ENCODE data around the gene NFATC1. TPM values are rescaled to one million over a fixed set of nuclear protein-coding genes. Genes with fewer than 3 reads are reported as not detected.
A peak's percentile ranks its signal among the peaks of the same experiment; 100 is the strongest.

NFATC1 gene
- total RNA-seq, 4 donors from 2014 or later = 5.3 to 19.1 (median 11.8) TPM

DNA sequence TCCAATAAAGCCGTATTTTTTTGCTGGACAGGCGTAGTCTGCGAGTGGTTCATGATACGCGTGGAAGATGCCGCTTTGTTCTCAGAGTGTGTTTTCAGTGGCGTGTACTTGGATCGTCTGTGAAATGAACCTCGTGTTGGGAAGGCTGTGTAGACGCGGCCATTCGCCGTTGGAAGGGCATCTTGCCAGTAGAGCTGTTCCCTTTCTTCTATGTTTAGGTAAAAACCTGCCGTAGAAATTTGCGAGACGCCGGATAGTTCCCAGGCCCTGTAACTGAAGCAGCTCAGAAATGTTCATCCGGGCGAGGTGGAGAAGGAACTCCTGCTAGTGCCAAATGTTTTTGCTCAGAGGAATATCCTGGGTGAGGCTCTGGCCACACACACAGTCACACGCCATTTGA, 133.6 kb downstream of the NFATC1 start:
- H3K36me3 ChIP-seq = no peaks in the 10 kb centered on the region
- H3K4me1 ChIP-seq = peaks cover 0 to 10% (median 3%) of the 10 kb centered on the region in 4 donors
- in situ Hi-C loops (cut with MboI; ENCODE audit: low pct_ligation_motif_present in 1 of 4, low pct_unique_long_range_greater_than_20kb in 1 of 4, low sequenced_read_pairs in 3 of 4) (no loop called here), intact Hi-C loops (cut with DNase I; ENCODE audit: low total_unique reads) (loop anchor here (1.0 kb wide), 1 partner anchor 46 kb away; no protein-coding TSS in a partner anchor)
- H3K27ac ChIP-seq = no peak overlapping the region
- H3K27me3 ChIP-seq = peaks cover 9% of the 10 kb centered on the region
- no peak for TF ChIP-seq POLR2AphosphoS5 (IDR thresholded peaks at IDR 0.05)
- TF ChIP-seq EP300 (IDR thresholded peaks at IDR 0.05; ENCODE audit: low read depth) = no peak
- TF ChIP-seq, protein P1, sequence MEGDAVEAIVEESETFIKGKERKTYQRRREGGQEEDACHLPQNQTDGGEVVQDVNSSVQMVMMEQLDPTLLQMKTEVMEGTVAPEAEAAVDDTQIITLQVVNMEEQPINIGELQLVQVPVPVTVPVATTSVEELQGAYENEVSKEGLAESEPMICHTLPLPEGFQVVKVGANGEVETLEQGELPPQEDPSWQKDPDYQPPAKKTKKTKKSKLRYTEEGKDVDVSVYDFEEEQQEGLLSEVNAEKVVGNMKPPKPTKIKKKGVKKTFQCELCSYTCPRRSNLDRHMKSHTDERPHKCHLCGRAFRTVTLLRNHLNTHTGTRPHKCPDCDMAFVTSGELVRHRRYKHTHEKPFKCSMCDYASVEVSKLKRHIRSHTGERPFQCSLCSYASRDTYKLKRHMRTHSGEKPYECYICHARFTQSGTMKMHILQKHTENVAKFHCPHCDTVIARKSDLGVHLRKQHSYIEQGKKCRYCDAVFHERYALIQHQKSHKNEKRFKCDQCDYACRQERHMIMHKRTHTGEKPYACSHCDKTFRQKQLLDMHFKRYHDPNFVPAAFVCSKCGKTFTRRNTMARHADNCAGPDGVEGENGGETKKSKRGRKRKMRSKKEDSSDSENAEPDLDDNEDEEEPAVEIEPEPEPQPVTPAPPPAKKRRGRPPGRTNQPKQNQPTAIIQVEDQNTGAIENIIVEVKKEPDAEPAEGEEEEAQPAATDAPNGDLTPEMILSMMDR (IDR thresholded peaks at IDR 0.05) = no peak
- no peak for TF ChIP-seq POLR2A (IDR thresholded peaks at IDR 0.05)
- no peaks in the 10 kb centered on the region for H3K9me3 ChIP-seq
- 87 to 91% methylated on average over 14 to 20 of the region's 20 CpGs for WGBS, 2 donors (ENCODE audit: low coverage in 1 of 2)
- peak; percentile 3 for DNase-seq
- no peak overlapping the region for H3K4me3 ChIP-seq

DNA sequence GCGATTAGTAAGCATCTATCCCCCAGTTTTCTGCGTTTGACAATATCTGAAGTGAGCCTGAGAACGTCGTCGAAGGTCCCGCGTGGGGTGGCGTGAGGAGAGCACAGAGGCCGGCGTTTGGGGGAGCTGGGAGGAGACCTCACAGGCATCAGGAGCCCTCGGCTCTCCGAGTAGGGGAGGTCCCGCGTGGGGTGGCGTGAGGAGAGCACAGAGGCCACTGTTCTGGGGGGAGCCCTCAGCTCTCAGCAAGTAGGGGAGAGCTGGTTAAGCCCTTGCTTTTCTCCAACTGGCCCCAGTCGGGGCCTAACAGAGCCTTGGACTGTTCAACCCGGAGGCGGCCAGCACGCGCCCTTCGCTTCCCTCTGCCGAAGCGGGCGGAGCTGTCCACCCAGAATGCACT, 134.3 kb downstream of the NFATC1 start:
- peaks cover 9% of the 10 kb centered on the region for H3K27me3 ChIP-seq
- intact Hi-C loops (cut with DNase I; ENCODE audit: low total_unique reads) (loop anchor here (1.0 kb wide), 1 partner anchor 45 kb away; no protein-coding TSS in a partner anchor), in situ Hi-C loops (cut with MboI; ENCODE audit: low pct_ligation_motif_present in 1 of 4, low pct_unique_long_range_greater_than_20kb in 1 of 4, low sequenced_read_pairs in 3 of 4) (loop anchor here in 3 of 4 donors (5.0 to 10.0 kb wide), 2 partner anchors 153 to 155 kb away; no protein-coding TSS in a partner anchor)
- no peak overlapping the region for H3K27ac ChIP-seq
- H3K4me3 ChIP-seq = no peak overlapping the region
- TF ChIP-seq POLR2A (IDR thresholded peaks at IDR 0.05) = no peak
- 93% methylated on average over 24 of the region's 24 CpGs; no CpG with 5 or more reads in 1 of the 2 donors for whole genome bisulfite sequencing, 2 donors (ENCODE audit: low coverage in 1 of 2)
- H3K4me1 ChIP-seq = peaks cover 0 to 10% (median 3%) of the 10 kb centered on the region in 4 donors
- H3K36me3 ChIP-seq = no peaks in the 10 kb centered on the region
- DNase-seq = peak; percentile 4
- no peaks in the 10 kb centered on the region for H3K9me3 ChIP-seq

DNA sequence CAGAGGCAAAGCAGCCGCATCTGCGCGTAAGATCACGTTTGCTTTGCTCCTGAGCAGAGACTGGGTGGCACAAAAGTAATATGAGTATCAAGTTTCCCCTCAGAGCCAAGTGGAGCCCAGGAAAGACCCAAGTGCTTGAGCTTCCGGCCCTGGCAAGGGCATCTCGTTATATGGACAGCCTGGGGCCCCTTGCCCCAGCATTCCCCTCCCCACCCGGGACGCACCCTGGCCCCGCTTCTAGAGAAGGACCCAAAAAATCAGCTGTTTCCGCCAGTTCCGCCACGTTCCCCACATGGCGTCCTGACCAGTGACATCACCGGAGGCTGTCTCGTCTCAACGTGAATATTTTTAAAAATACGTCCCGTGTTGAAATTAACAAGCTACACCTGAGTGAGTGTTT, 135.1 kb downstream of the NFATC1 start:
- H3K36me3 ChIP-seq = no peaks in the 10 kb centered on the region
- TF ChIP-seq POLR2A (IDR thresholded peaks at IDR 0.05) (no peak), POLR2AphosphoS5 (IDR thresholded peaks at IDR 0.05) (no peak), EP300 (IDR thresholded peaks at IDR 0.05; ENCODE audit: low read depth) (no peak)
- TF ChIP-seq, protein P1 (IDR thresholded peaks at IDR 0.05) = no peak
- in situ Hi-C loops (cut with MboI; ENCODE audit: low pct_ligation_motif_present in 1 of 4, low pct_unique_long_range_greater_than_20kb in 1 of 4, low sequenced_read_pairs in 3 of 4) = loop anchor here in 3 of 4 donors (5.0 to 10.0 kb wide), 2 partner anchors 154 to 156 kb away; no protein-coding TSS in a partner anchor
- no peaks in the 10 kb centered on the region for H3K9me3 ChIP-seq
- no peak overlapping the region for H3K27ac ChIP-seq
- H3K4me3 ChIP-seq = no peak overlapping the region
- no peak for DNase-seq
- WGBS, 2 donors (ENCODE audit: low coverage in 1 of 2) = 92 to 93% methylated on average over 12 to 18 of the region's 18 CpGs
- peaks cover 9% of the 10 kb centered on the region for H3K27me3 ChIP-seq
- intact Hi-C loops (cut with DNase I; ENCODE audit: low total_unique reads) = no loop called here
- H3K4me1 ChIP-seq = peaks cover 0 to 6% (median 1%) of the 10 kb centered on the region in 4 donors

DNA sequence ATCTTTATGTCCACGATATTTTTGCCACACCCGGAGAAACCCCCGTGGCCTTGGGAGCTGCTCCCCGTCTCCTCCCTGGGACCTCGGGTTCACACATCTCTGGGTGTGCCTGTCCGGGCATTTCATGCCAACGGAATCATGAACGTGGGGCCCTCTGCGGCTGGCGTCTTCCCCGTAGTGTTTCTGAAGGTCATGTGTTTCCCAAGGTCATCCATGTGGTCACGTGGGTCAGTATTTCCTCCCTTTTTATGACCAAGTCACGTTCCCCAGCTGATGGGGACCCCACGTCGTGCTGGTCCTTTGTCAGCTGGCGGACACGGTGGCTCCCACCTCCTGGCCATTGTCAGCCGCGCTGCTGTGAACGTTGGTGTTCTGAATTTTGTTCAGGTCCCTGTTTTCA, 135.7 kb downstream of the NFATC1 start:
- intact Hi-C loops (cut with DNase I; ENCODE audit: low total_unique reads) (no loop called here), in situ Hi-C loops (cut with MboI; ENCODE audit: low pct_ligation_motif_present in 1 of 4, low pct_unique_long_range_greater_than_20kb in 1 of 4, low sequenced_read_pairs in 3 of 4) (loop anchor here in 3 of 4 donors (5.0 to 10.0 kb wide), 2 partner anchors 154 to 157 kb away; no protein-coding TSS in a partner anchor)
- H3K4me1 ChIP-seq = no peaks in the 10 kb centered on the region
- peaks cover 9% of the 10 kb centered on the region for H3K27me3 ChIP-seq
- peak; percentile 3 for DNase-seq
- no peaks in the 10 kb centered on the region for H3K36me3 ChIP-seq
- no peaks in the 10 kb centered on the region for H3K9me3 ChIP-seq
- WGBS, 2 donors (ENCODE audit: low coverage in 1 of 2) = 75 to 83% methylated on average over 8 to 20 of the region's 20 CpGs
- TF ChIP-seq EP300 (IDR thresholded peaks at IDR 0.05; ENCODE audit: low read depth) (no peak), POLR2A (IDR thresholded peaks at IDR 0.05) (no peak), POLR2AphosphoS5 (IDR thresholded peaks at IDR 0.05) (no peak)
- TF ChIP-seq, protein P1 (IDR thresholded peaks at IDR 0.05) = no peak
- no peak overlapping the region for H3K4me3 ChIP-seq
- H3K27ac ChIP-seq = no peak overlapping the region

Measured in transverse colon (tissue), 4 donors.